Kidney tubule cell (primary cell): ENCODE results near the gene CABLES2.
A peak's percentile ranks its signal among the peaks of the same experiment; 100 is the strongest.
"Not testable (repeated sequence)": the region's sequence is repeated elsewhere in the genome, so short reads cannot be mapped to it uniquely, and the experiment has no call there.

Experiments
- DNase-seq: peaks from one replicate; pipeline ENCODE4 v3.0.0-alpha.2; 2018; ENCODE audit warnings: low spot score

CABLES2 gene

GRCh38 chr20:62390317-62391164, 16.5 kb downstream of the CABLES2 start:
- DNase-seq: no peak

- no peak for DNase-seq
These were observed 17.4 kb downstream of the CABLES2 start for GRCh38 chr20:62389601-62390087.

- DNase-seq: no peak
These were observed 18.1 kb downstream of the CABLES2 start for GRCh38 chr20:62388839-62389600.

DNA sequence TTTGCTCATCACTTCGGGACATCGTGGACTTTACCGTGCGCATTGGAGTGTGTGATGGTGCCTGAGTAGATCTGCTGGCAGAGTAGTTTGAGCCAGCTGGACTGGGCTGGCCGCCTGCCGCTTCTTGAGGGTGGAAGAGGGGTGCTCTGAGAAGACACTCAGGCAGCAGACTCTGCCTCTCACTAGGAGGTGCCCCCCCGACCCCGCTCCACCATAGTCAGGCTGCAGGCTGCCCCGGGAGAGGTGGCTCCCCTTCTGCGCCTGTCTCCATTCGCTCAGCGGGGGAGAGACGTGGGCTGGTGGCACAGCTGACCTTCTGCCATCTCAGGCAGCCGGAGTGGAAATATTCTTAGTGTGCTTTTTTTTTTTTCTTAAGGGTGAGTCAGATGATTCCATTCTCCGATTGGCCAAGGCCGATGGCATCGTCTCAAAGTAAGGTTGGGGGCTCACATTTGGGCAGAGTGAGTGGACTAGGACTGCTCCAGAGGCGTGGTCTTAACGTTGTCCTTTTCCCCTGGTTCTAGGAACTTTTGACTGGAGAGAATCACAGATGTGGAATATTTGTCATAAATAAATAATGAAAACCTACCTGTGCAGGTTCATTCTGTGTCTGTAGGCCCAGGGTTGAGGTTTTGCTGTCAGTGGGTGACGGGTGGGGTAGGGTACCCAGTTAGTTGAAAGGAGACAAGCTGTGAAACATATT, 19.0 kb downstream of the CABLES2 start:
- no peak for DNase-seq

- no peak for DNase-seq
These were observed 19.7 kb downstream of the CABLES2 start for GRCh38 chr20:62387219-62387913.

- DNase-seq: peak; percentile 93
These were observed 20.5 kb downstream of the CABLES2 start, which contains the start of gene RPS21 for GRCh38 chr20:62386383-62387218. TSS of gene RPS21 (plus strand) at chr20:62387103. CDS start at chr20:62387339, 236 bp downstream.

GRCh38 chr20:62382306-62383198, 24.5 kb downstream of the CABLES2 start:
- DNase-seq: peak; percentile 83

- DNase-seq: no peak
These were observed 25.2 kb downstream of the CABLES2 start for GRCh38 chr20:62381842-62382241.

DNA sequence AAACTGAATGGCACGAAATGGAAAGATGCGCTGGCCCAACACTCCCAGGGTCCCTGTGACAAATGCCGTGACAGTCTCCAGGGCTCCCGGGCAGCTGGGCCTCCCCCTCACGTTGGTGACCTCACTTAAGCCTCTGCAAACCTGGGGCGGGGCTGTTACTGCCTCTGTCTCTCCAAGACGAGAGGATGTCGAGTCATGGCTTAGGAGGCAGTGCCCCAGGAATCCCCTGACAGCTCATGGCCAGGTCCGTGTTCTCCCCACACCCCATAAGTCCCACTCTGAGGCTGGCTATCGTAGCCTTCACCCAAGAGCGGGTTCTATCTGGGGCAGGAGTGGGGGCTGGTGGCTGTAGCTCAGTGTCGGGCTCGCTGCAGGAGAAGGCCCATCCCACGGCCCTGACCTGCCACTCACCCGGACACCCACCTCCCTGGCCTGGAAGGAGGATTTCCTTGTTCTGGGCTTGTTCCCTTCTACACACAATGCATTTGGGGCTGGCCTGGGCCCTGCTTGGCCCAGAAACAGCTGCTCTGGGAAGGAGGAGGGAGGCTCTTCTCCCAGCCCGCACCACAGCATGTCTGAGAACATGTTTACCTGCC, 25.8 kb downstream of the CABLES2 start:
- peak; percentile 93 for DNase-seq

GRCh38 chr20:62378215-62378614, 28.9 kb downstream of the CABLES2 start:
- peak; percentile 82 for DNase-seq

DNA sequence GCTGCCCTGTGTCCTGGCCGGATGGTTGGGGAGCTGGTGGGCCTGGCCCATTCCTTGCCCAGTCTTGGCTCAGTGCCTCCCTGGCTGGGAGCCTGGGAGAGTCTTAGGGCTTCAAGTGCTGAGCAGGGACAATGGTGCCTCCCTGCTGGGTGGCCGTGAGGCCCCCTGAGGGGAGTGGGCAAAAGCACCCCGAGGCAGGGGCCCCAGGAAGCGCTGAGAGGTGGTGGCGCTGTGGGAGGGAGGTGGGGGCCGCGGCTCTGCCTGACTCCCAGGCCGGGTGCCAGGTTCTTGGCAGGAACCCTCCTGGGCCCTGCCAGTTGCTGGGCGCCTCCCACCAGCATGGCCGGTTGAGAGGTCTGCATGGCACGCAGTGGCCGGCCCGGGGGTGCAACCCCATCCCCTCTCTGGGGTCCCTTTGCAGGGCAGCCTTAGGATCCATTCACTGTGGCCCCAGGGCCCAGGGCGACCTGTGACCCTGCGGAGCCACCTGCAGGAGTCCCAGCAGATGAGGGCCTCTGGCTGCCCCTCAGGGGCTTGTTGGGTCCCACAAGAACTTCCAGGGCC, 29.4 kb downstream of the CABLES2 start:
- DNase-seq: no peak

DNA sequence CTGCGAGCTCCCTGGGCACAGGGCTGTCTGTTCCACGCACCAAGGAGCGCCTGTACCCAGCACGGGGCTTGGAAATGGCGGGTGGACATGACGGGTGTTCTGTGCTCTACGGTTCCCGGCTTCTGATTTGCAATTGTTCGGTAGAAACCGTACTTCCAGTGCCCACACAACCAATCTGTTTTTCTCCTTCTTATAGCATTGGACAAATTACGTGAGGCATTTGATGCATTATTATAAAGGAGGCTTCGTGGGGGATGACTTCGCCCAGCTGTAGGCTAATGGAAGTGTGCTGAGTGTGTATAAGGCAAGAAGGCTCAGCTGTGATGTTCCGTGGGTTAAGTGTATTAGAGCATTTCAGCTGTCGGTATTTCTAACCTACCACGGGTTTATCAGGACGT, 30.0 kb downstream of the CABLES2 start:
- DNase-seq: no peak

GRCh38 chr20:62376112-62377063, 30.7 kb downstream of the CABLES2 start:
- DNase-seq: peak; percentile 80

DNA sequence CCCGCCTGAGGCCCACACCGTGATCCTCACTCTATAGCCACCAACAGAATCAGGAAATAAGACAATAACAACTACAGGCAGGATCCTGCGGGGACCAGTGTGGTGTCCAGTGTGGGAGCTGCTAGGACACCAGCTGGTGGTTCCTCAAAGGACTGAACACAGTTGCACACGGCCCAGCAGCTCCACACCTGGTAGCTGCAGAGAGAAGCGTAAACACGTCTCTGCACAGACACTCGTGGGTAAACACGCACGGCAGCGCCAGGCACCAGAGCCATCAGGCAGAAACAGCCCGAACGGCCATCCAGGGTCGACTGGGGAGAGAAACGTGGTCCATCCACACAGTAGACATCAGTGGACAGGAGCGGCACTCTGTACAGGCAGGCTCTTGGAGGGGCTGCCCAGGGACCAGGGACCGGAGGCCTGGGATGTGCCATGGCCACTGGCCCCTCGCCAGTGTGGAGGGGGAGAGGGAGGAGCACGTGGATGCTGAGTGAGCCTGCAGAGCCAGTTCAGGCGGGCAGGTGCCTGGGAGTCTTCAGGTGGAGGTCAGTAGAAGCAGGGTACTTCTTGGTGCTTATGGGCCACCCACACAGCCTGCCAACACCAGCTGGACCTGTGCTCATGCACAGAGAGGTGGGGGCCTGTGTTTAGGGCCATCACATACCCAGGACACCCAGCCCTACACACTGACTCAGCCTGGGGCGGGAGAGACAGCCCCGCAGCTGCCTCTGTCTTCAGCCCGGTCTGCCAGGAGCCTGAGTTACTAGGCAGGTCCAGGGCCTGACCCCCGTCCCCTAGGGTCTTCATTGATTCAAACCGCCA, 32.5 kb downstream of the CABLES2 start:
- DNase-seq: no peak

DNA sequence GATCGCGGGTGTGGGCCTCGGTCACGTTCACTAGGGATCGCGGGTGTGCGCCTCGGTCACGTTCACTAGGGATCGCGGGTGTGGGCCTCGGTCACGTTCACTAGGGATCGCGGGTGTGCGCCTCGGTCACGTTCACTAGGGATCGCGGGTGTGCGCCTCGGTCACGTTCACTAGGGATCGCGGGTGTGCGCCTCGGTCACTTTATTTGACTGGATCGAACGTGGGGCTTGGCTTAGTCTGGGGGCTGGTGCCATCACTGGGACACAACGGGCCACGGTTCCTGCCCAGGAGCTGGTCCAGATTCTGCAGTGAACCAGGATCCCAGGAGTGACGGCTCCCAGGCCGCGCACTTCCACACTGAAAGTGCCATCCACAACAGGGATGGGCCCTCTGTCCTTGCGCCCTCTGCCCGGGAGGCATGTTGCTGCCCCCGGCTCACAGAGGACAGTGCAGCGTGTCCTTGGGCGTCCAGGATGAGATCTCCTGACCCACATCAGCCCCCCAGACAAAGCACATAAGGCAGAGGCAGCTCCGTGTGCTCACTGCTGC, 33.4 kb downstream of the CABLES2 start:
- not testable (repeated sequence) for DNase-seq
